ENCODE data around the gene PLXNA4. TPM values are rescaled to one million over a fixed set of nuclear protein-coding genes. Genes with fewer than 3 reads are reported as not detected.

Gene PLXNA4
- total and polyA plus RNA-seq, 2 donors (not counting 1 experiment from before 2014, with no cell fraction given): not detected

GRCh38 chr7:132130497-132130896 is 445.8 kb downstream of the PLXNA4 start:
- no peak for ATAC-seq (ENCODE audit: low read depth)
- Histone ChIP-seq H3K4me1 (ENCODE audit: control insufficient read depth in 2 of 2, insufficient read depth in 2 of 2, low read length in 2 of 2) (no peaks in the 10 kb centered on the region), H3K9ac (ENCODE audit: low read length) (no peak overlapping the region), H2AFZ (ENCODE audit: insufficient read depth, low read depth, low read length, poor library complexity, severe bottlenecking) (no peak overlapping the region), H3K4me2 (replicated peaks; ENCODE audit: low read depth, low read length, poor library complexity, severe bottlenecking) (no peak overlapping the region), H3K27me3 (replicated peaks in 1 of 4; ENCODE audit: control extremely low read depth in 1 of 4, control insufficient read depth in 3 of 4, insufficient read depth in 4 of 4, low read length in 3 of 4) (no peaks in the 10 kb centered on the region), H3K27ac (ENCODE audit: low read length in 2 of 2) (no peak overlapping the region), H4K20me1 (ENCODE audit: control insufficient read depth, insufficient read depth, low read length, poor library complexity, severe bottlenecking) (no peaks in the 10 kb centered on the region), H3K4me3 (ENCODE audit: control extremely low read depth in 1 of 5, extremely low read depth in 1 of 5, insufficient read depth in 1 of 5, low read depth in 2 of 5, low read length in 4 of 5) (no peak overlapping the region), H3K79me2 (ENCODE audit: control insufficient read depth, insufficient read depth, low read length) (no peaks in the 10 kb centered on the region), H3K9me3 (ENCODE audit: control extremely low read depth in 1 of 3, control insufficient read depth in 2 of 3, insufficient read depth in 1 of 3, low read length in 2 of 3) (peaks cover 0 to 13% (median 0%) of the 10 kb centered on the region in 3 donors), H3K36me3 (replicated peaks in 1 of 2; ENCODE audit: control extremely low read depth in 1 of 2, control insufficient read depth in 1 of 2, extremely low read depth in 1 of 2, insufficient read depth in 2 of 2, low read length in 1 of 2) (no peaks in the 10 kb centered on the region)
- ChIA-PET POLR2A (no interaction called here), CTCF (no interaction called here)
- no peak for DNase-seq
- H3K27ac Mint-ChIP-seq: no peak overlapping the region
- H3K4me3 Mint-ChIP-seq: no peak overlapping the region
- H3K4me1 Mint-ChIP-seq: no peaks in the 10 kb centered on the region
- H3K9me3 Mint-ChIP-seq (ENCODE audit: insufficient read depth): no peaks in the 10 kb centered on the region
- no peak for TF ChIP-seq EZH2 (IDR thresholded peaks at IDR 0.05; ENCODE audit: borderline replicate concordance, insufficient read depth, low read depth, low read length, poor library complexity, severe bottlenecking)
- TF ChIP-seq, protein P1, sequence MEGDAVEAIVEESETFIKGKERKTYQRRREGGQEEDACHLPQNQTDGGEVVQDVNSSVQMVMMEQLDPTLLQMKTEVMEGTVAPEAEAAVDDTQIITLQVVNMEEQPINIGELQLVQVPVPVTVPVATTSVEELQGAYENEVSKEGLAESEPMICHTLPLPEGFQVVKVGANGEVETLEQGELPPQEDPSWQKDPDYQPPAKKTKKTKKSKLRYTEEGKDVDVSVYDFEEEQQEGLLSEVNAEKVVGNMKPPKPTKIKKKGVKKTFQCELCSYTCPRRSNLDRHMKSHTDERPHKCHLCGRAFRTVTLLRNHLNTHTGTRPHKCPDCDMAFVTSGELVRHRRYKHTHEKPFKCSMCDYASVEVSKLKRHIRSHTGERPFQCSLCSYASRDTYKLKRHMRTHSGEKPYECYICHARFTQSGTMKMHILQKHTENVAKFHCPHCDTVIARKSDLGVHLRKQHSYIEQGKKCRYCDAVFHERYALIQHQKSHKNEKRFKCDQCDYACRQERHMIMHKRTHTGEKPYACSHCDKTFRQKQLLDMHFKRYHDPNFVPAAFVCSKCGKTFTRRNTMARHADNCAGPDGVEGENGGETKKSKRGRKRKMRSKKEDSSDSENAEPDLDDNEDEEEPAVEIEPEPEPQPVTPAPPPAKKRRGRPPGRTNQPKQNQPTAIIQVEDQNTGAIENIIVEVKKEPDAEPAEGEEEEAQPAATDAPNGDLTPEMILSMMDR (IDR thresholded peaks at IDR 0.05): no peak
- no peaks in the 10 kb centered on the region for H3K27me3 Mint-ChIP-seq
- WGBS (ENCODE audit: insufficient coverage): 67% methylated on average over 5 of the region's 5 CpGs
- intact Hi-C loops (cut with micrococcal nuclease): no loop called here

DNA sequence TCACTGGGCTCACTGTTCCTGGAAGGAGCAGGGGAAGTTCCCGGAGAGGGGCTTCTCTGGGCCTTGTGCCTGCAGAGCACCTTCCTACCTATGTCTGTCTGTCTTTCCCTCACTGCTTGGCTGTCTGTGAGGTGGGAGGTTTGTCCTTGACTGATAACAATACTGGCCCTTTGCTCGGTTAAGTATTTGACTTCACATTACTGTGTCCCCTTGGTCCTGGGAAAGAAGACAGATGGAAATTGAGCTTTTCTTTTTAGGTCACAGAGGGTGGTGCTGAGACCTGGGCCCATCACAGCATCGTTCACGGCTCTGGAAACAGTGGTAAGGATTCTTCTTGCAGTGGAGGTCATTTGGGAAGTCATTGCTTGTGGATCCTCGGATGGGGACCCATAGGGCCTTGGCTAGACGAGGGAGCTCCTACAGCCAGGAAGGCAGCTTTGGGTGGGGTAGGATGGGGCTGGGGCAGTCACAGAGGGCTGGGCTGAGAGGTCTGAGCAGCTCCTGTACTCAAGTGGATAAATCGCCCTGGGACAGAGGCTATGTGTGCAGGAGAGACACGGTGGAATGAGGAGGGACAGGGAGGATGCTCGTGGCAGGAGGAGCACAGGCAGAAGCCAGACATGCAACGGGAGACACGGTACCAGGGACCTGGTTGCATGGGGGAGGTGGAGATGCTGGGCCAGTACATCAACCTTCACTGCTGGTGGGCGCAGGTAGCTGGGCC is 450.2 kb downstream of the PLXNA4 start:
- DNase-seq (no peak), ATAC-seq (ENCODE audit: low read depth) (no peak)
- Histone ChIP-seq H3K4me1 (ENCODE audit: control insufficient read depth in 2 of 2, insufficient read depth in 2 of 2, low read length in 2 of 2) (no peaks in the 10 kb centered on the region), H3K79me2 (ENCODE audit: control insufficient read depth, insufficient read depth, low read length) (no peaks in the 10 kb centered on the region), H3K27ac (ENCODE audit: low read length in 2 of 2) (no peak overlapping the region), H3K36me3 (replicated peaks in 1 of 2; ENCODE audit: control extremely low read depth in 1 of 2, control insufficient read depth in 1 of 2, extremely low read depth in 1 of 2, insufficient read depth in 2 of 2, low read length in 1 of 2) (no peaks in the 10 kb centered on the region), H3K9me3 (ENCODE audit: control extremely low read depth in 1 of 3, control insufficient read depth in 2 of 3, insufficient read depth in 1 of 3, low read length in 2 of 3) (peaks cover 0 to 4% (median 0%) of the 10 kb centered on the region in 3 donors), H3K9ac (ENCODE audit: low read length) (no peak overlapping the region), H3K27me3 (replicated peaks in 1 of 4; ENCODE audit: control extremely low read depth in 1 of 4, control insufficient read depth in 3 of 4, insufficient read depth in 4 of 4, low read length in 3 of 4) (peaks cover 0 to 5% (median 0%) of the 10 kb centered on the region in 4 experiments), H2AFZ (ENCODE audit: insufficient read depth, low read depth, low read length, poor library complexity, severe bottlenecking) (no peak overlapping the region), H3K4me2 (replicated peaks; ENCODE audit: low read depth, low read length, poor library complexity, severe bottlenecking) (no peak overlapping the region), H3K4me3 (ENCODE audit: control extremely low read depth in 1 of 5, extremely low read depth in 1 of 5, insufficient read depth in 1 of 5, low read depth in 2 of 5, low read length in 4 of 5) (no peak overlapping the region), H4K20me1 (ENCODE audit: control insufficient read depth, insufficient read depth, low read length, poor library complexity, severe bottlenecking) (no peaks in the 10 kb centered on the region)
- no peaks in the 10 kb centered on the region for H3K4me1 Mint-ChIP-seq
- CTCF ChIA-PET: no interaction called here
- no peaks in the 10 kb centered on the region for H3K9me3 Mint-ChIP-seq (ENCODE audit: insufficient read depth)
- intact Hi-C loops (cut with micrococcal nuclease): no loop called here
- POLR2A ChIA-PET: no interaction called here
- H3K4me3 Mint-ChIP-seq: no peak overlapping the region
- 80% methylated on average over 11 of the region's 12 CpGs for WGBS (ENCODE audit: insufficient coverage)
- H3K27me3 Mint-ChIP-seq: no peaks in the 10 kb centered on the region
- H3K27ac Mint-ChIP-seq: no peak overlapping the region
- TF ChIP-seq, protein P1 (IDR thresholded peaks at IDR 0.05): no peak
- no peak for TF ChIP-seq EZH2 (IDR thresholded peaks at IDR 0.05; ENCODE audit: borderline replicate concordance, insufficient read depth, low read depth, low read length, poor library complexity, severe bottlenecking)

Measured in B cell (primary cell).